CD4-positive, alpha-beta T cell treated with Interleukin-1 beta for 1 hour (primary cell): ENCODE results near the gene CNN3.
"Not testable (repeated sequence)": the region's sequence is repeated elsewhere in the genome, so short reads cannot be mapped to it uniquely, and the experiment has no call there.

Experiments
- DNase-seq, 2 donors: peaks; one replicate each; pipeline ENCODE4 v3.0.0-alpha.2; 2020 to 2022

CNN3 gene

GRCh38 chr1:94949681-94950661 is 23.1 kb upstream of the CNN3 start:
- DNase-seq: no peak

- DNase-seq: no peak
Measured at GRCh38 chr1:94947437-94947836, 20.5 kb upstream of the CNN3 start.

DNA sequence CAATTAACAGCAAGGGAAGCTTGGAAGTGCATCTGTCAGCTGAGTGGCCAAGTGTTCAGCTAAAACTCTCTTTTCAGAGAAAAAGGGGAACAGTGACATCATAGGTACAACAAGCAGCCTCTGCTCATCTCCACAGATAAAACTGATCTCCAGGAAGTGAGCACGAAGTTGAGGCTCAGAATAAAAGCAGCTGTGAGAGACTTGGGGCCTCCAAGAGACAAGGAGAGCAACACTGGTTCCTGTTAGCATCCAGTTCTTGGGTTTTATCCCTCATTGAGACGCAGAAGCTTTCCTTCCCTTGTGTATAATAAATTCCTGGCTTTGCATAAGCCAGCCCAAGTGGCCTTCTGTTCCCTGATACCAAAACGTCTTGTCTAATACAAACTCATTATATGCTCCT is 20.0 kb upstream of the CNN3 start:
- DNase-seq: no peak

DNA sequence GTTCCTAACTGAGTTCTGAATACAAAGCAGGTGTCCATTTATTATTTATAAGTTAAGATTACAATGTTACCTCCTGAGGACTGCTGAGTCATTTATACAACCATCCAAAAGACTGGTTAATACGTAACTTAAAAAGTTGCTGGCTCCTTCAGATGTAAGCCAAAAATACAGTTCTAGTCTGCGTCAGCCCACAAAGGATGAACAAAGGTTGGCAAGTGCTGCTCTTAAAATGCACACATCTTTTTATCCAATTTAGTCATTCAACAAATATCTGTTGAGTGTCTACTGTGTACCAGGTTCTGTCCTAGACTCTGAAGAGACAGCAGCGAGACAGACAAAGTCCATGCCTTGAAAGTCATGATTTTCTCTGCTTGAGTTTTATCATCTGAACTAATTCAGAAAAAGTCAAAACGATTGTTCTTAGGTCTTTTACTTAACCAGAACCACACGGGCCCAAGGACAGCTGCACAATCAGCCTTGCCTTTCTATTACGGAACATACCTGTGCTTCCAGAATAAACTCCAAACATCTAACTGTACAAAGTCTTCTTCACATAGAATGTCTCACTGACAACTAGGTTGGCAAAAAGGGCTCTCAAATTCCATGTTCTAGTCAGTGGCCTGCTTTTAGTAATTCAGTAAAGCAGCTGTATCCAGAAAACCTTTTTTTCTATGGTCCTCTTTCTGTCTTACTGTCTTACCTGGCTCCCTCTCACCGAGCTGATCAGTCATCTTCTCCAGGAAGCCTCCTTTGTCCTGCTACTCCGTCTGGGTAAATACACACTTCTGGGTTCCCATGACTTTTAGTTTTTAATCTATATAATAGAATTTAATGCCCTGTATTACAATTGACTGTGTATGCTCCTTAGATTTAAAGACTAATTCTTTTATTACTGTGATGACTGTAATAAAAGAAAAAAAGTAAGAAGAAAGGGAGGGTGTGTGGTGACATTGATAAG is 15.5 kb upstream of the CNN3 start:
- DNase-seq: no peak

DNA sequence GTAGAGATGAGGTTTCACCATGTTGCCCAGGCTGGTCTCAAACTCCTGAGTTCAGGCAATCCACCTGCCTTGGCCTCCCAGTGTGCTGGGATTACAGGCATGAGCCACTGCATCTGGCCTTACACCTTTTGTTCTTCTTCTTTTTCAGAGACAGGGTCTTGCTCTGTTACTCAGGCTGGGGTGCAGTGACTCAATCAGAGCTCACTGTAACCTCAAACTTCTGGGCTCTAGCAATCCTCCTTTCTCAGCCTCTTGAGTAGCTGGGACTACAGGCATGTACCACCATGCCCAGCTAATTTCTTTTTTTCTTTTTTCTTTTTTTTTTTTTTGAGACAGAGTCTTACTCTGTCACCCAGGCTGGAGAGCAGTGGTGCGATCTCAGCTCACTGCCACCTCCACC is 14.6 kb upstream of the CNN3 start:
- DNase-seq: not testable (repeated sequence)

DNA sequence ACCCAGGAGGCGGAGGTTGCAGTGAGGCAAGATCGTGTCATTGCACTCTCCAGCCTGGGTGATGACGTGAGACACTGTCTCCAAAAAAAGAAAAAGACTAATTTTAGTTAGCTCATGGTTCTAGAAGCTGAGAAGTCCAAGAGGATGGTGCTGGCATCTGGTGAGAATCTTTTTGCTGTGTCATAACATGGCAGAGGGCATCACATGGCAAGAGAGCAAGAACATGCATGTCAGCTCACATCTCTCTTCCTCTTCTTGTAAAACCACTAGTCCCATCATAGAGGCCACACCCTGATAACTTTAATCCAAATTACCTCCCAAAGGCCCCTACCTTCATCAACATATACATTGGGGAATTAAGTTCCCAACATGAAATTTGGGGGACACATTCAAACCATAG is 13.8 kb upstream of the CNN3 start:
- DNase-seq: no peak

GRCh38 chr1:94937820-94938219 is 10.9 kb upstream of the CNN3 start:
- no peak for DNase-seq

DNA sequence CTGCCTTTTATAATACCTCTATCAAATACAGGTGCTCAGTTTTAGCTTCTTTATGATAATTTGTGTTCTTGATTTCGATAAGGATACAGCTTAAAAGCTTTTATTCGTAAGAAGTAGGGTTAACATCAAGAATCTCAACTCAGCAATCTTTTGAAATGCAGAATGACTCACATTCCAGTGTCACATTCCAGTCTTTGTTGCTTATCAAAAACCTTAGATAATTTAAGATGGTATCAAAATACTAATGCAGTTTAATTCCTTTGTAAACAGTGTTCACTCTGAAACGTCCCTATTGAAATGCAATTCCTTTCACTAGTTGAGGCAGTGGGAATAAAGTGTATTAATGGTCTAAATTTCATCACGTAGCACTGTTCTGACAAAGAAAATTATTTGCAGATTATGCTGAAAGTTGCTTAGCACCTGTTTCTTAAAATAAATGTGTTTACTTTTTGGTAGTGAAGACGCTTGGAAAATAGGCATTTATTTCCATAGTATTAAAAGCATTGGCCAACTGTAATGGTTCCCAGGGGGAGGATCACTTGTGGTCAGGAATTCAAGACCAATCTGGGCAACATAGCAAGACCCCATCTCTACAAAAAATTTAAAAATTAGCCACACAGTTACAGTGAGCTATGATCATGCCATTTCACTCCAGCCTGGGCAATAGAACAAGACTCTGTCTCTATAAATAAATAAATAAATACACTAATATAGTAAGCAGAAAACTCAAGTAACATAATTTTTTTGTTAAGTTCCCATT is 10.1 kb upstream of the CNN3 start:
- no peak for DNase-seq

GRCh38 chr1:94935476-94935875 is 8.6 kb upstream of the CNN3 start:
- no peak for DNase-seq

DNA sequence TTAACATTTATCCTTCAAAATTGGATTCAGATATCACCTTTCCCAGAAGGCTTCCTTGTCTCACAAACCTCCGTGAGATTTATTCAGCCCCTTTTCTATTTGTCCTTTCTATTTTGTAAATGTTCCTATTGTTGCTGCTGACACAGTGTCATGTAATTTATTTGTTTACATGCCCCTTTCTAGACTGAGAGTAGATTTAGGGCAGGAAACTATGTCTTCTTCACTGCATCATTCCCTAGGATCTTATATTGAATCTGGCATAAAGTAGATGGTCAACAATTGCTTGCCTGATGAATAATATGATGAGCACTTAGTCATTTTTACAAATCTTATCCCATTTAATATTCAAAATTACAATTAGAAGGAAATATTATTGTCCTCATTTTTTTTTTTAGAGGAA is 8.1 kb upstream of the CNN3 start:
- DNase-seq: no peak

- no peak for DNase-seq
Measured at GRCh38 chr1:94934551-94934950, 7.6 kb upstream of the CNN3 start.

- DNase-seq: no peak
Measured at GRCh38 chr1:94931254-94931841, 4.4 kb upstream of the CNN3 start.

DNA sequence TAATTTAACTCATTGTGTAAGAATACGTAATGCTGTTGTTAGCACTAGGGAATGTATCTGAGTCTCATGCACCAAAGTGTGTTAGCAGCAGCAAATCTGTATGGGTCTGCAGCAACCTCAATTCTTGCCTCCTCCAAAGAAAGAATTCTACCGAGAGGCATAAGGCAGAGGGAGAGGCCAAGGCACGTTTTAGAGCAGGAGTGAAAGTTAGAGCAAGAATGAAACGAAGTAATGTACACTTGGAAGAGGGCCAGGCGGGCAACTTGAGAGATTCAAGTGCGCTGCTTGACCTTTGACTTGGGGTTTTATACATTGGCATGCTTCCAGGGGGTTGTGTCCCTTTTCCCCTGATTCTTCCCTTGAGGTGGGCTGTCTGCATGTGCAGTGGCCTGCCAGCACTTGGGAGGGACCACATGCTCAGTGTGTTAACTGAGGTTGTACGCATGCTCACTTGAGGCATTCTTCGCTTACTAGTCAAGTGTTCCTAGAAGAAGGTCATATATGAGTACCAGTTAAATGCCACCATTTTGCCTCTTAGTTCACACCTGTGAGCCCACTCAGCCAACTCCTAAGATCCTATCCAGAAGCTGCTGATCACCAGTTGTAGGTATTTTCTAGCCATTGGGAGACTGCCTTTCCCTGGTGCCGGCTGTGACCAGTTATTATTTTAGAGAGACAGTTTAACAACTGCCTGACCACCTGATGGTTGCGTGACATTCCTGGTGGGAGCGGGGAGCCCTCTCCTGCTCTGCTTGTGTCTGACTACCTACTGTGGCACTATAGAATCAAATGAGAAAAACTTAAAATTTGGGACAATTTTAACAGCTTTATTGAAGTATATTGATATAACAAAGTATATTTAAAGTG is 2.7 kb upstream of the CNN3 start:
- DNase-seq: no peak

GRCh38 chr1:94928293-94928939 is 1.5 kb upstream of the CNN3 start:
- DNase-seq: no peak

DNA sequence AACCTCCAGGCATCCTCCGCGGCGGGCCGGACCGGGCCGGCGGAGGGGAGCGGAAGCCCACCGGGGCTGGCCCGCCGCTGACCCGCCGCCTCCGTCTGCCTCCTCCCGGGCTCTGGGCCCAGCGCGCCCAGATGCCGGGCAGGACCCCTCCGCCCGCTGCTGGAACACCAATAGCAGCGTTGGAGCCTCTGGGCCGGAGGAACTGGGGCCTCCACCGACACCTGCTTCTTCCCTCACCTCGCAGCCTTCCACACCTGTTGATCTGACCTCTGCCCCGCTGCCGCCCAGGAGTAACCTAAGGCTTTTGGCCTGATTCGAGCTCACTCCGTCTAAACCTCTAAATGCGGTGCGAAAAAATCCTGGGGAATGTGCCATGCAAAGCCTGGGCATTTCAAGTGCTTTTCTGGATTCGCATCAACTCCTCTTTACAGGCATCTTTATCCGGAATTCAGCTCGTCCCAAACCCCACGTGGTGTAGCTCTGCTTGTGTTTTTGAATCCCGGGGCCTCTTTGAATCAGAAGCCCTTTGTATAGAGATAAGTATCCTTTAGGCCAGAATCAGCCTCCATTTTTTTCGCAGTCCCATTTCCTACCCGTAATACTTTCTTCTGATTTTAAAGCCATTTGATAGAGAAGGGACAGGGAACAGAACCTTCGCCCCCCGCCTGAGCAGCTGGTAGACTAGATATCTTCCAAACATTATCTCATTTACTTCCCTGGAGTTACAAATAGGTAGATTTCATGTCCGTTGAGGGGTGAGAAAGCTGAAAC is 680 bp upstream of the CNN3 start:
- DNase-seq: no peak

DNA sequence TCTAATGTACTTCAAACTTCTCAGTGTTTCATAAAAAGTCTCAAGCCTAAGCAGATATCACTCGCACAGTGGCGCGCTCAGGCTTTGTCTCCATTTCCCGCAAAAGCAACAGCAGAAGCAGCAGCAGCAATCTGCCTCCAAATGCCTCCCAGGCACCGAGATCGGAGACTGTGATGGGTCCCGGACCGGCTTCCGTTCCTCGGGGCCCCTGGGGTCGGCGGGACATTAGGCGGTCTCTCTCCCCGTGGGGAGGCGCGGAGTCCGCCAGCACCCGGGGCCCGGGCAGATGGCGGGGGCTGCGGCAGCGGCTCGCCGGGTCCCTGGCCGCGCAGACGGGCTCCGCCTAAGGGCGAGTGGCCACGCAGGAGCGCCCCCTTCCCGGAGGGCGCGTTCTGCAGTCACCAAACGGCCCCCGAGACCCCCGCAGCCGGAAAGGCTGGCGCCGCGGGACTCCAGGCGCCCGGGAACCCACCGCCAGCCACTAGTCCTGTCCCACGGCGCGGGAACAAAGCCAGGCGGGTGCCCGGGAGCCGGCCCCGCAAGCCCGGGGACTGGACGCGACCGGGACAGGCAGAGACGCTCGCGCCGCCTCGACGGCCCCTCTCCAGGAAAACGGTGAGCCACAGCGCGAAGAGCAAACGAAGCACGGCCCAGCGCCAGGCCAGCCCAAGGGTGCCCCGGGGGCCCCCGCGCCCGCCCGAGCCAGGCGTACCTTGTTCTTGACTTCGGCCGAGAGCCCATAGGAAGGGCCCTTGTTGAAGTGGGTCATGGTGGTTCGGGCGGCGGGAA is 590 bp downstream of the CNN3 start:
- DNase-seq: peak; percentile 1 to 8

- DNase-seq: peak in 1 of 2 donors; percentile 18
Measured at GRCh38 chr1:94925561-94926125, 1.3 kb downstream of the CNN3 start.

DNA sequence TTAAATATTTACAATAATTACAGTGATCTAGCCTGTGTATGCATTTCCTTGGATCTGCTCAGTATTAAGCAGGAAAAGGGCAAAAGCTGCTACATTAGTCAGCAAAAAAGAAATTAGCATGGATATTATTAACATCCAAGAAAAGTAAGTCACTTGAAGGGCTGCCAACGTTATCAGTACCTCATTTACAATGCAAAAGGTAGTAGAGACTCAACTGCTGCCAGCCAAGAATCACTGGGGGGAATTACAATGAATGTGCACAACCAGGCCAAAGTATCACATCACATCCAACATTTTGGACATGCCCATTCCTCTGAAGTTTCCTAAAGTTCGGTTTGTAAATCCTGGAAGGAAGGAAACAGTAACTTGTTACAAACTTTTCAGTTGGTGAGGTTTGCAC is 1.9 kb downstream of the CNN3 start:
- DNase-seq: no peak
